SIG-M5 treated with dmso at 0.1 percent for 504 hours (cell line): ENCODE measurements around the gene CTDSPL2.
"Not testable (repeated sequence)": the region's sequence is repeated elsewhere in the genome, so short reads cannot be mapped to it uniquely, and the experiment has no call there.

ENCODE experiments used
- DNase-seq: peaks from one replicate; lab custom pipeline; 2025; ENCODE audit not compliant: unreplicated experiment; lab: John Stamatoyannopoulos, UW

Gene CTDSPL2

GRCh38 chr15:44482090-44482489, 54.7 kb downstream of the CTDSPL2 start:
- DNase-seq = no peak

- no peak for DNase-seq
Observed at GRCh38 chr15:44485880-44486279, 58.5 kb downstream of the CTDSPL2 start.

GRCh38 chr15:44489464-44489863, 62.0 kb downstream of the CTDSPL2 start:
- DNase-seq = no peak

GRCh38 chr15:44490622-44491021, 63.2 kb downstream of the CTDSPL2 start:
- DNase-seq = no peak

- no peak for DNase-seq
Observed at GRCh38 chr15:44492040-44492439, 64.6 kb downstream of the CTDSPL2 start.

GRCh38 chr15:44492672-44493071, 65.2 kb downstream of the CTDSPL2 start:
- DNase-seq = no peak

GRCh38 chr15:44495562-44495961, 68.1 kb downstream of the CTDSPL2 start:
- no peak for DNase-seq

GRCh38 chr15:44500555-44500954, 73.1 kb downstream of the CTDSPL2 start:
- no peak for DNase-seq

GRCh38 chr15:44501768-44502366, 74.4 kb downstream of the CTDSPL2 start:
- DNase-seq = peak; percentile 54

- DNase-seq = no peak
Observed at GRCh38 chr15:44516436-44516835, 89.0 kb downstream of the CTDSPL2 start.

GRCh38 chr15:44519537-44519936, 92.1 kb downstream of the CTDSPL2 start:
- no peak for DNase-seq

GRCh38 chr15:44525018-44525417, 97.6 kb downstream of the CTDSPL2 start:
- DNase-seq = no peak

- no peak for DNase-seq
Observed at GRCh38 chr15:44527241-44527640, 99.8 kb downstream of the CTDSPL2 start.

GRCh38 chr15:44529864-44530604, 102.6 kb downstream of the CTDSPL2 start:
- DNase-seq = no peak

- DNase-seq = no peak
Observed at GRCh38 chr15:44530653-44531052, 103.2 kb downstream of the CTDSPL2 start.

- DNase-seq = not testable (repeated sequence)
Observed at GRCh38 chr15:44532275-44532674, 104.8 kb downstream of the CTDSPL2 start.

- no peak for DNase-seq
Observed at GRCh38 chr15:44532689-44533088, 105.3 kb downstream of the CTDSPL2 start.

GRCh38 chr15:44535092-44535491, 107.7 kb downstream of the CTDSPL2 start:
- no peak for DNase-seq

GRCh38 chr15:44535523-44536301, 108.3 kb downstream of the CTDSPL2 start:
- DNase-seq = no peak

GRCh38 chr15:44536302-44536961, 109.0 kb downstream of the CTDSPL2 start:
- no peak for DNase-seq

- peak; percentile 95 for DNase-seq
Observed at GRCh38 chr15:44536962-44537734, 109.7 kb downstream of the CTDSPL2 start, which contains the start of gene EIF3J. EIF3J (plus strand) TSS chr15:44537147; CDS start chr15:44537195, 48 bp downstream.
